Keratinocyte (primary cell): ENCODE measurements around the gene SLC9A7.

ENCODE experiments used
- CTCF ChIP-seq, 3 experiments: IDR thresholded peaks in 1 of 3; conservative IDR thresholded peaks in 1 of 3; optimal IDR thresholded peaks in 1 of 3; 2 replicates in 2 of 3; 3 replicates in 1 of 3; pipeline versions ENCODE3 to v1.5.1; 2011; ENCODE audit warnings: low read length in 3 of 3, mild to moderate bottlenecking in 3 of 3, moderate library complexity in 2 of 3, control low read depth in 1 of 3, inconsistent platforms in 1 of 3; ENCODE audit not compliant: insufficient read depth in 2 of 3; ENCODE audit errors: extremely low read depth in 1 of 3
- EZH2 ChIP-seq: IDR thresholded peaks from one replicate; pipeline ENCODE4 v1.6.1; 2012; ENCODE audit warnings: inconsistent platforms, mild to moderate bottlenecking, low read length, moderate library complexity

- TF ChIP-seq CTCF (optimal IDR thresholded peaks at IDR 0.05 in 1 of 3, IDR thresholded peaks at IDR 0.05 in 1 of 3, conservative IDR thresholded peaks at IDR 0.05 in 1 of 3; ENCODE audit: extremely low read depth in 1 of 3, insufficient read depth in 2 of 3, low read length in 3 of 3) (peak; percentile 72 to 80 (median 76)), EZH2 (no peak)
These were observed 72.8 kb downstream of the SLC9A7 start for GRCh38 chrX:46686003-46686645.
